GM19452 (cell line): ENCODE measurements around the gene NUB1.
A peak's percentile ranks its signal among the peaks of the same experiment; 100 is the strongest.

ENCODE experiments used
- ATAC-seq: cut with Tn5 transposase; IDR thresholded peaks from one replicate; pipeline ENCODE4 v1.9.1; 2021; ENCODE audit not compliant: unreplicated experiment

The NUB1 gene

GRCh38 chr7:151343516-151343915, 1.9 kb downstream of the NUB1 start:
- ATAC-seq: no peak

- no peak for ATAC-seq
Measured at GRCh38 chr7:151345576-151346469, 4.2 kb downstream of the NUB1 start.

GRCh38 chr7:151346470-151346769, 4.8 kb downstream of the NUB1 start:
- no peak for ATAC-seq

- ATAC-seq: no peak
Measured at GRCh38 chr7:151347200-151347599, 5.6 kb downstream of the NUB1 start.

- no peak for ATAC-seq
Measured at GRCh38 chr7:151348970-151349369, 7.4 kb downstream of the NUB1 start.

- peak; percentile 29 for ATAC-seq
Measured at GRCh38 chr7:151349507-151349853, 7.9 kb downstream of the NUB1 start.

GRCh38 chr7:151351027-151351426, 9.4 kb downstream of the NUB1 start:
- no peak for ATAC-seq

- ATAC-seq: peak; percentile 46
Measured at GRCh38 chr7:151351967-151352366, 10.4 kb downstream of the NUB1 start.

- ATAC-seq: no peak
Measured at GRCh38 chr7:151352512-151352911, 10.9 kb downstream of the NUB1 start.

GRCh38 chr7:151361193-151361959, 19.8 kb downstream of the NUB1 start:
- ATAC-seq: no peak

- no peak for ATAC-seq
Measured at GRCh38 chr7:151363182-151363581, 21.6 kb downstream of the NUB1 start.

- no peak for ATAC-seq
Measured at GRCh38 chr7:151366166-151366879, 24.7 kb downstream of the NUB1 start.

GRCh38 chr7:151366880-151367222, 25.2 kb downstream of the NUB1 start:
- no peak for ATAC-seq

- no peak for ATAC-seq
Measured at GRCh38 chr7:151367284-151367683, 25.7 kb downstream of the NUB1 start.

GRCh38 chr7:151368136-151368571, 26.5 kb downstream of the NUB1 start:
- ATAC-seq: peak; percentile 94

GRCh38 chr7:151371266-151371665, 29.7 kb downstream of the NUB1 start:
- no peak for ATAC-seq

GRCh38 chr7:151372612-151373265, 31.1 kb downstream of the NUB1 start:
- ATAC-seq: no peak

GRCh38 chr7:151373599-151373998, 32.0 kb downstream of the NUB1 start:
- ATAC-seq: no peak

- ATAC-seq: no peak
Measured at GRCh38 chr7:151374139-151374538, 32.5 kb downstream of the NUB1 start.

GRCh38 chr7:151374726-151375125, 33.1 kb downstream of the NUB1 start:
- no peak for ATAC-seq

GRCh38 chr7:151375530-151376217, 34.1 kb downstream of the NUB1 start:
- ATAC-seq: no peak
